Gastrocnemius medialis (tissue), 4 donors: ENCODE measurements around the gene TSSC4. TPM values are rescaled to one million over a fixed set of nuclear protein-coding genes. Genes with fewer than 3 reads are reported as not detected.

Experiments used
- ATAC-seq, 2 donors: fragments of 150-250 bp; one replicate each; pipeline ENCODE4 v1.9.1; 2016
- DNase-seq, 2 donors: peaks; one replicate each; pipeline ENCODE4 v3.0.0-alpha.2; 2019
- H3K27ac ChIP-seq, 4 donors: fragments of 200-600 bp; sonication (generic); 1 replicate in 1 of 4; 2 replicates in 3 of 4; pipeline ENCODE4 v1.5.1; 2016 to 2018; ENCODE audit warnings: mild to moderate bottlenecking in 2 of 4, moderate library complexity in 1 of 4
- H3K27me3 ChIP-seq, 3 donors: fragments of 200-600 bp; sonication (generic) in 2 of 3; 1 replicate in 1 of 3; 2 replicates in 2 of 3; pipeline versions ENCODE4 v1.5.1 to v1.6.0; 2016 to 2019; ENCODE audit warnings: mild to moderate bottlenecking in 1 of 3, moderate library complexity in 1 of 3
- H3K36me3 ChIP-seq, 2 donors: fragments of 200-600 bp; sonication (generic) in 1 of 2; one replicate each; pipeline ENCODE4 v1.5.1; 2017 to 2018
- H3K4me1 ChIP-seq, 2 donors: fragments of 200-600 bp; sonication (generic) in 1 of 2; one replicate each; pipeline ENCODE4 v1.5.1; 2016 to 2017; ENCODE audit warnings: mild to moderate bottlenecking in 2 of 2
- H3K4me3 ChIP-seq, 4 donors: fragments of 200-600 bp; sonication (generic) in 3 of 4; 1 replicate in 1 of 4; 2 replicates in 3 of 4; pipeline ENCODE4 v1.5.1; 2016 to 2019; ENCODE audit warnings: mild to moderate bottlenecking in 2 of 4
- H3K9me3 ChIP-seq, 3 donors: fragments of 200-600 bp; sonication (generic) in 2 of 3; 1 replicate in 1 of 3; 2 replicates in 2 of 3; pipeline ENCODE4 v1.5.1; 2016 to 2019
- CTCF ChIP-seq, 5 experiments: fragments of 450-650 bp in 3 of 5; fragments of 200-600 bp in 2 of 5; sonication (generic) in 2 of 5; IDR thresholded peaks in 4 of 5; conservative IDR thresholded peaks in 1 of 5; 1 replicate in 4 of 5; 2 replicates in 1 of 5; pipeline ENCODE4 v1.5.1; 2016 to 2019; ENCODE audit warnings: antibody characterized with exemption in 5 of 5, mild to moderate bottlenecking in 3 of 5, moderate library complexity in 3 of 5
- POLR2A ChIP-seq, 2 donors: fragments of 450-650 bp; IDR thresholded peaks; one replicate each; pipeline ENCODE4 v1.6.1; 2017; ENCODE audit warnings: antibody characterized with exemption in 2 of 2, mild to moderate bottlenecking in 2 of 2, moderate library complexity in 2 of 2
- in situ Hi-C, 4 donors: fragments of 200-750 bp; cut with MboI; loops; one replicate each; pipeline versions ENCODE4 v1.15.0 to v1.8.0; 2017; ENCODE audit warnings: low sequenced_read_pairs in 4 of 4
- intact Hi-C: fragments of 100-400 bp; cut with DNase I; formaldehyde crosslinking; loops from one replicate; pipeline ENCODE4 v1.15.1; 2023; ENCODE audit warnings: low total_unique reads
- total RNA-seq, 4 donors: library from RNA; depleted of rRNA; stranded (reverse); fragments of >200 nt; gene quantifications; one replicate each; pipeline versions ENCODE4 v1.1.0 to v1.2.3, GENCODE V29; 2016

TSSC4 gene
- total RNA-seq, 4 donors from 2014 or later: 53.4 to 92.5 (median 76.8) TPM

- DNase-seq (no peak), ATAC-seq (no peak)
- no peaks in the 10 kb centered on the region for H3K27me3 ChIP-seq
- peaks cover 25 to 32% of the 10 kb centered on the region in 2 donors for H3K4me1 ChIP-seq
- intact Hi-C loops (loop anchor here (5.0 kb wide), 1 partner anchor 648 kb away; no protein-coding TSS in a partner anchor), in situ Hi-C loops (no loop called here)
- no peak for TF ChIP-seq POLR2A (IDR thresholded peaks at IDR 0.05)
- TF ChIP-seq CTCF (IDR thresholded peaks at IDR 0.05 in 4 of 5, conservative IDR thresholded peaks at IDR 0.05 in 1 of 5): no peak
- no peaks in the 10 kb centered on the region for H3K9me3 ChIP-seq
- H3K4me3 ChIP-seq: no peak overlapping the region
- H3K36me3 ChIP-seq: peaks cover 0 to 27% of the 10 kb centered on the region in 2 donors
- H3K27ac ChIP-seq: no peak overlapping the region
Measured at GRCh38 chr11:2393941-2394817, 6.4 kb upstream of the TSSC4 start.

DNA sequence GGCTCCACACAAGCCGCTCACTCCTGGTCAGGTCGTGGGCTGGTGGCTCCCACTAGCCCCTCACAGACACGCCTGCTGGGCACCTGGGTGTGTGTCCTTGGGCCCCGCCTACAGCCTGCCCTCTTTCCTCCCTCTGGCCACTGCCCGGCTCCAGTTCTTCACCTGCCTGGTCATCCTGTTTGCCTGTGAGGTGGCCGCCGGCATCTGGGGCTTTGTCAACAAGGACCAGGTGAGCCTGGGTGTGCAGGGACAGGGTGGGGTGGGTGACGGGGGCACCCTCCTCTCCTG is 5.8 kb upstream of the TSSC4 start:
- Histone ChIP-seq H3K9me3 (no peaks in the 10 kb centered on the region), H3K27me3 (no peaks in the 10 kb centered on the region), H3K4me3 (no peak overlapping the region), H3K36me3 (peaks cover 0 to 27% of the 10 kb centered on the region in 2 donors), H3K4me1 (peaks cover 23 to 32% of the 10 kb centered on the region in 2 donors), H3K27ac (no peak overlapping the region)
- no peak for TF ChIP-seq CTCF (IDR thresholded peaks at IDR 0.05 in 4 of 5, conservative IDR thresholded peaks at IDR 0.05 in 1 of 5)
- TF ChIP-seq POLR2A (IDR thresholded peaks at IDR 0.05): no peak
- DNase-seq: no peak
- intact Hi-C loops: loop anchor here (5.0 kb wide), 1 partner anchor 648 kb away; no protein-coding TSS in a partner anchor
- in situ Hi-C loops: no loop called here
- no peak for ATAC-seq

DNA sequence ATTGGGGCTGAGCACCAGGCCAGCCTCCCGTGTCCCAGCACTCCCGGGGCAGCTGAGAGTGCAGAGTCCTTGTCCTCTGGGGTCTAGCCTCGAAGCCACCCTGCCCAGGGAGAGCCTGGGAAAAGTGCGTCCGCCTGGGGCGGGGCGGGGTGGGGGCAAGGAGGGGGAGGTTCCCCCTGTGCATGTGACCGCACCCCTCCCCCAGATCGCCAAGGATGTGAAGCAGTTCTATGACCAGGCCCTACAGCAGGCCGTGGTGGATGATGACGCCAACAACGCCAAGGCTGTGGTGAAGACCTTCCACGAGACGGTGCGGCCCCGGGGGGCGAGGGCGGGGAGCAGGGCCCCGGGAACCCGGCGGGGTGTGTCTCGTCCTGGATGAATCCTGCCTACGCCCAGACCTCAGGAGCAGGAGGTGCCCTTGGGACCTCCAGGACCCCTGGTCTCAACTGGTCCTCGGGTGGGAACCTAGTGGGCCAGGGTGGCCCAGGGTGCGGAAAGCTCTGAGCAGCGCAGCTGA is 5.3 kb upstream of the TSSC4 start:
- no peak for DNase-seq
- H3K36me3 ChIP-seq: peaks cover 0 to 27% of the 10 kb centered on the region in 2 donors

DNA sequence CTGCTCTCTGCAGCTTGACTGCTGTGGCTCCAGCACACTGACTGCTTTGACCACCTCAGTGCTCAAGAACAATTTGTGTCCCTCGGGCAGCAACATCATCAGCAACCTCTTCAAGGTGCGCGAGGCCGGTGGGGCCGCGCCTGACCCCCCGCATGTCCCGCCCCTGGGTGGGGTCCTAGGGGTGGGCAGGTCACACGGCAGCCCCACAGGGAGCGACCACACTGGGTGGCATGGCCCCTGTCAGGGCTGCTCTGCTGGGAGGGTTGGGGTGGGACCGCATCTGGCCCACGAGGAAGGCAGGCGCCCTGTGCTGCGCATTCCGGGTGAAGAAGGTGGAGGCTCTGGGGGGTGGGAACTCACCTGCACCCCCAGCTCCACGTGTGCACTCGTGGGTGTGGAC is 4.7 kb upstream of the TSSC4 start:
- peaks cover 0 to 27% of the 10 kb centered on the region in 2 donors for H3K36me3 ChIP-seq
- no peak overlapping the region for H3K4me3 ChIP-seq
- intact Hi-C loops: no loop called here
- no peaks in the 10 kb centered on the region for H3K27me3 ChIP-seq
- H3K9me3 ChIP-seq: no peaks in the 10 kb centered on the region
- in situ Hi-C loops: no loop called here
- DNase-seq (no peak), ATAC-seq (no peak)
- peaks cover 12 to 22% of the 10 kb centered on the region in 2 donors for H3K4me1 ChIP-seq
- TF ChIP-seq CTCF (IDR thresholded peaks at IDR 0.05 in 4 of 5, conservative IDR thresholded peaks at IDR 0.05 in 1 of 5): no peak
- TF ChIP-seq POLR2A (IDR thresholded peaks at IDR 0.05): no peak
- no peak overlapping the region for H3K27ac ChIP-seq

More for the DNA sequence above, 5.3 kb upstream of the TSSC4 start:
- H3K27ac ChIP-seq: no peak overlapping the region
- H3K4me1 ChIP-seq: peaks cover 18 to 28% of the 10 kb centered on the region in 2 donors
- no peak overlapping the region for H3K4me3 ChIP-seq
- in situ Hi-C loops: no loop called here
- H3K27me3 ChIP-seq: no peaks in the 10 kb centered on the region
- ATAC-seq: no peak
- intact Hi-C loops: no loop called here
- TF ChIP-seq POLR2A (IDR thresholded peaks at IDR 0.05) (no peak), CTCF (IDR thresholded peaks at IDR 0.05 in 4 of 5, conservative IDR thresholded peaks at IDR 0.05 in 1 of 5) (no peak)
- no peaks in the 10 kb centered on the region for H3K9me3 ChIP-seq
